HG03442 (cell line): ENCODE data around the gene ACRBP.
"Not testable (repeated sequence)": the region's sequence is repeated elsewhere in the genome, so short reads cannot be mapped to it uniquely, and the experiment has no call there.

ENCODE experiments used
- ATAC-seq: cut with Tn5 transposase; IDR thresholded peaks from one replicate; pipeline ENCODE4 v1.9.1; 2021; ENCODE audit warnings: mild to moderate bottlenecking, moderate library complexity; ENCODE audit not compliant: unreplicated experiment

The ACRBP gene

DNA sequence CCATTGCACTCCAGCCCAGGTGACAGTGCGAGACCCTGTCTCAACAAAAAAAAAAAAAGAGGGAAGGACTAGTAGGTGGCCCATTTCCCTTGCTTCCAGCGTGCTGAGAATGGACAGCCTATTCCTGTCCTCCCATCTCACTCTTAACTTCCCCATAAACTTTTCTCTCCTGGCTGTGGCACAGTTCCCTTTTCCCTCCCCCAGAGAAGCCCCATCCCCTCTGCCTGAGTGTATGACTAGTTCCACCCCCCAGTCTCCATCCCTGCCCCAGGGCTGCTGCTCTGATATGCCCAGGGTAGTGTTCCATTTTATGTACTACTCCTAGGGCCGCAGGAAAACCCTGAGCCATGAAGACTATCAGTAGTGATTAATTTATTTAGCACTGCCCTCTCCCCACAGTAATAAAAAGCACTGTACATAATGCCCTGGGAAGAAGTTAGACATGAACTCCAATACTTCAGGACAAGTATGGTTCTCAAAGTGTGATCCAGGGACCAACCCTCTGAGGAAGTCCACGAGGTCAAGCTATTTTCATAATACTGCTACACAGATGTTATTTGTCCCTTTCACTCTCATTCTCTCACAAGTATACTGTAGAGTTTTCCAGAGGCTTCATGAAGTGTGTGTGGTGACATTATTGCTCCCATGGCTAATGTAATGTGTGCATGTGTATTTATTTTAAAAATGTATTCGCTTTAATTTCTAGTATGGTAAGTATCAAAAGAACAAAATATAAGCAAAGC, 28.6 kb downstream of the ACRBP start:
- ATAC-seq = no peak

DNA sequence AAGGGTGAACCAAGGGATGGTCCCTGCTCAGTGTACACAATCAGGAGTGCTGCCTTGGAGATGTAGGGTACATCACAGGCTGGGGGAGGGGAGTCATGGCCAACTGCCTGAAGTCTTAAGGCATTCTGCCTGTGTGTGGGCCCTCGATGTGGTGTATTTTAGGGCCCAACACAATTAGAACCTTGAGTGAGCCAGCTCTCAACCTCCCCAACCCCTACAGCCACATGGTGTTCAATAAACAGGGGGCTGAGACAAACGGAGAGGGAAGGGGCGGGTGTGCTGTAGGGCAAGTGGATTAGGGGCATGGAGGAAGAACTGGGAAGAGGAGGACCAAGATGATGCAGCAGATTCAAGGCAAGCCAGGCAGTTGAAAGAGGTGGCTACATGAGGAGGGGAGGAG, 31.4 kb downstream of the ACRBP start:
- ATAC-seq = no peak

DNA sequence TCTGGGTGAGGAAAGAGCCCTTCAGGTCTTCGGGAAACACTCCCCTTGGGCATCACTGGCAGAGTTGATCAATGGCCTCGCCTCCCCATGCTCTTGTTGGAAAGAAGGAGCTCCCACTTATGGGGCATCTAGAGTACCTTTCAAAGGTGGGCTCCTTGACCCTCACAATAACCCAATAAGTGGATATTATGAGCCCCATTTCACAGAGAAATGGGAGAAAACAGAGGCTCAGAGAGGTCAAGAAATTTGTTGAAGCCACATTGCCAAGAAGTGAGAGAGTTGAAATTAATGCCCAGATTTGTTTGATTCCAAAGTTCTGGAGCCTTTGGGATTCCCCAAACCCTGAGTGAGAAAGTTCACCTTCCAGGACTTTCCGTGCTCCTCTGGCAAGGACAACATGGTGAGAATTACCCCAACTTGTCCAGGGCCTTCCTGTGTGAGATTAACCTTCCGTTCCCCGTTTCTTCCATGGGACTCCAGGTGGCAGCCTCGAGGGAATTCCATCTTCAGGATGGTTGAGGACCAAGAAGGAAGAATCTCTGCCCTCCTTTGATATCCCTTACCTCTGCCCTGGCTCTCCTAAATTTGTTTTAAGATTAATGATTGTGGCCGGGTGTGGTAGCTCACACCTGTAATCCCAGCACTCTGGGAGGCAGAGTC, 32.6 kb downstream of the ACRBP start:
- no peak for ATAC-seq

DNA sequence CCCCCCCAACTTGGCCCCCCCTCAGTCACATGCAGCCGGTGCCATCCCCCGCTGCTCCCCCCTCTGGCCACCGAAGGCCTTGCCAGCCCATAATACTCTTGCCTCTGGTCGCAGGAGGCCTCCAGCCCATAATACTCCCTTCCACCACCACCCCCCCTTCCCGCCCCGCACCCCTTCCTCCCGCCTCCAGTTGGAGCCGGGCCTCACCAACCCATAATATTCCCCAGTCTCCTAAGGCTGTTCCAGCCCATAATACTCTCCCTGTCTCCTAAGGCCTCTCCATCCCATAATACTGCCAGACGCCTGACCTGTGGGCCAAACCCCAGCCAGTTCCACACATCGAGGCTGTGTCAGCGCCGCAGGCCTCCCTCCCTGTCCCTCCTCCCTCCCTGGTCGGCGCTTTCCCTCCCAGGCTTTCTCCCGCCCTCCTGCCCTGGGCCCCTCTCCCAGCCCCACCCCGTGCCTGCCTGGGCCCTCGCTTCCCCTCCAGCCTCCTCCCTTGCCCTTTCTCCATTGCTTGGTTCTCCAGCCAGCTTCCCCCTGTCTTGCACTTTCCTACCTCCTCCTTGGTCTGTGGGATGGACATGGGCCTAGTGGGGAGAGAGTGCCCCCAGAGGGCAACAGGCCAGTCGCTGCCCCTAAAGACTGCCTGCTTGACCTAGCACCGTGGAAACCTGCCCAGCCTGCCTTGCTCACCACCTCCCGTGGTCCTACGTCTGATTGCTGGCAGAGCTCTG, 33.3 kb downstream of the ACRBP start:
- ATAC-seq = no peak

DNA sequence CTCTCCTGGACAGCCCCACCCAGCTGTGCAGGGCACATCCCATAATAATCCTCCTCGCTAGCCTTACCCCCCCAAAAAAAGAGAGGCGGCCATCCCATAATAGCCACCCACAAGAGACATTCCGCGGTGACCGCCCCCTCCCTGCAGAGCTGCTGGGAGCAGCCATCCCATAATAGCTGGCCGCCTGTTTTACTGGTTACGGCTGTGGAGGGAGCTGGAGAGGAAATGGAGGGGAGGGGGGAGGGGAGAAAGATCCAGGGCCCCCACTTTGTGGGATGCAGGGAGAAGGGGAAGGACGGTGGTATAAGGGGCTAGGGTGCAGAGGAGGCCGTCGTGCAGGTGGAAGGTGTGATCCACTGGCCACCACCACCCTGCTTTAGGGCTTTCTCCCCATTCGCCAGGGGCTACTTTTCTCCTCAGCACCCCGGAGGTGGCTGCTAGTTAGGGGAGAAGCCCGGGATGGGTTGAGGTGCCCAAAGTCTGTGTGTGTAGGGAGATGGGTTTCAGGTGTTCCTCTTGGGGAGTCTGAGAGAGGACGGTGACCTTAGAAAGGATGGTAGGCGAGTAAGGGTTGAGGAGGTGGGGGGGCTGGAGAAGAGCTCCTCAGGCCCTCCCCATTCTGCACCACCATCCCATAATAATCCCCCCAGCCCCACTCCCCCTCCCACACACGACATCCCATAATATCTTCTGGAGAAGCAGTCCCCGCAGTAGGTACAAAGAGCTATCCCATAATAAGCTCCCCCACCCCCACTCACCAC, 34.0 kb downstream of the ACRBP start:
- ATAC-seq = no peak

DNA sequence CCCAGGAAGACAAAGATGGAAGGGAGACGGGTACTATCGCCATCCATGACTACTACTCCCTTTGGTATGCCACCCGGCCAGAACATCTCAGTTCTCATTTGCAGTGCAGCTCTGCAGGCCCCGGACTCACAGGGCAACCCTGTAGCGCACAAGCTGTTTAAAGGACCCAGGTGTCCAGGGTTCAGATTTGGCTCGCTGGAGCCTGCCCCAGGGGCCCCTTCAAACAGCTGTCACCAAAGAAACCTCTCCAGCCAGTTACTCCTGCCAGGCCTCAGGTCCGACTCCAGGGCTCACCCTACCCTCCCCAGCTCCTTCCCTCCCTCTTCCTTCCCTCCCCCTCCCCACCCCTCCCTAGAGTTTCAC, 34.6 kb downstream of the ACRBP start:
- ATAC-seq = no peak

DNA sequence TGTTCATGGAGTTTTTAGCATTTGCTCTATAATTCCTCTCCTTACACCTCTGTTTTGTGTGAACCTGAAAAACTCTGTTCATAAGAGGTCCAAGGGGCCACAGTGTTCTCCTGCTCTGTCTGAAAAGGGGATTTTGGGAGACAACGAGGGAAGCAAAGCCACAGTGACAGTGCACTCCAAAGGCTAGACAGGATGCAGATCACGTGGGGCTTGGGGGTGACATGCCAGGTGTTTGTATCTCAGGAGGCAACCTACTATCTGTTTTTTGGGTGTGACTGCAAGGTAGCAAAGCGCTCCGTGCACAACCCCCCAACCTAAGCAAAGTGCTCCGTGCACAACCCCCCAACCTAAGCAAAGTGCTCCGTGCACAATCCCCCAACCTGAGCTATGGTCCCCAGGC, 35.0 kb downstream of the ACRBP start:
- ATAC-seq = no peak

DNA sequence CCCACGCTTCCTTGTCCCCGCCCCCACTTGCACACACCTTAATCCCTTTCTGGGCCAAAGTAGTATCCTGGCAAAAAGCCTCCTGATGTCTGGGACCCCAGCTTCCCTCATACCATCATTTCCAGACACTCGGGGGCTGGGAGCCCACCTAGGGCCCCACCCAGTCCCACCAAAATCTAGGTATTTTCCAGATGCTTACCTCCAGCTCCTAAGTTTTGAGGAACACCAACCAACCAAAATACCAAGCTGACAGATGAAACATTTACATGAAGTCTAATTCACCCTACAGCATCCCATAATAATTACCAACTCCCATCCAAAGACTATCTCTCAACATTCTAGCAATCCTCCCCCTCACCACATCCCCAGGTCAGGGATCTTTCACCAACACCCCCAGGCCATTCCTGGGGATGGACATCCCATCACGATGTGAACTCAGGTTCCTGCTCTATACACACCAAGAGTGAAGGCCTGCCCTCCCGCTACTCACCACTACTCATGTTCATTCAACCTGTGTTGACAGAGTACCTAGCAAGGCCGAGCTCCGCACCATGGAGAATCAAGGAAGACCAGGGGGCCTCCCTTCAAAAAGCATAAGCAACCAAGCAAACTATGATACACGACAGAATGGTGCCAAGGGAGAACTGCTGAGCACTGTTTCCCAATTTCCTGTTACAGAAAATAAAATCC, 38.5 kb downstream of the ACRBP start:
- no peak for ATAC-seq

DNA sequence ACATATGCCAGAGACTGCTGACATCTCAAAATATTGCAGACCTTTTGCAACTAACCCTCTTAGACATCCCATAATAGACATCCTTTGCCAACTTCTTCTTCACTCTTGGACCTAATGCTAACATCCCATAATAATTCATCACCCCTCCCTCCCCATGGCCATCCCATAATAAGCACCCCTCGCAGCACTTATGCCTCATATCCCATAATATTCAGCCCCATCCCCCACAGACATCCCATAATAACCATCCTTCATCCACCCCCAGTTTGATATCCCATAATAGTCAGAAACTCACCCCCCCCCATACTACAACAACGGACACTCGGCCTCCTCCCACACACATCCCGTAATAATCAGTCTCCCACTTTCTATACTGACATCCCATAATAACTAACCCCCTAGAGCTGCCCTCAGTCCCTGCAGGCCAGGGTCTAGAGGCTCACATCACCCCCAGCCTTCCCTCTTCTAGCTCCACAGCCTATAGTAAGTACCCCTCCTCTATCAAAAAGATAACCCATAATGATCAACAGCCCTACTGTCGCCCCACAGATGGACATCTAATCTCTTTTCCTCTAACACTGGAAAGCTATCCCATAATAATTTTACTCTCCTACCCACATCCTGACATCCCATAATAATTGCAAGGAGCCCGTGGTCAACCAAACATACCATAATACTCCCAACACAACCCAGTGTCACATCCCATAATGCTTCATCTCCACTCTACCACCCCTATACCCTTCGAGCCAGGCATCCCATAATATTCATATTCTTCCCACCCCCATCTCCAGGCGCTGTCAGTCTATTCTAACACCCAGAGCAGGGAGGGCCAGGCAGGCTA, 39.3 kb downstream of the ACRBP start:
- ATAC-seq = no peak

DNA sequence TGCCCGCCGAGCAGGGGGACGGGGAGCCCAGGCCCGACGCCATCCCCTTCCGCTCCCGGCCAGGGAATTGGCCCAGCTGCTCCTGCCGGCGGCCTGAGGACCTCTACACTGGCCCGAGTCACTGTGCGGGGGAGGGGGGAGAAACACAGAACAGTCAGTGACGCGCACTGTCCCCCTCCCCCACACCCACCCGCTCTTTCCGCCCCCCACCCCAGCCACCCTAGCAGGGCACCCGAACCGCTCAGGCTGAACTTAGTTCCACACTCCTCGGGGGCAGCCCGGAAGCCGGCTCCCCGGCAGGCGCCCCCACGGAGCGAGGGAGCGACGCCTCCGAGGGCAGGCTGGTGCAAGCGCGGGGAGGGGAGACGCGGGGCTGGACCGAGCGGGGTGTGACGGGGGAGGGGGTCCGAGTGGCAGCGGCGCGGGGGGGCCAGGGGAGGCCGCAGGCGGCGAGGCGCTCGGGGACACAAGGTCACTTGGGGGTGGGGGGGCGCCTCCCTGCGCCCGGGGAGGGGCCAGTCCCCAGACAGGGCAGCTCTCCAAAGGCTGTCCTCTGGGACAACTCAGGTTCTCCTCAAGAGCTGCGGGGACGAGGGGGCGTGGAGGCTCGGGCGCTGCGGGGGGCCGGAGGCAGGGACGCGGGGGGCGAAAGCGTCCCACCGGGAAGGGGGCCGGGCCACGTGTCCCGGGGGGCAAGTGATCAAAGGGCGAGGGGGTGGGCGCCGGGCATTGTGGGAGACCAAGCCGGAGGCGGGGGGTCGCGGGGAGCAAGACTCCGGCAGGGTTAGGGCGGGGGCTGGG, 40.7 kb downstream of the ACRBP start:
- no peak for ATAC-seq

DNA sequence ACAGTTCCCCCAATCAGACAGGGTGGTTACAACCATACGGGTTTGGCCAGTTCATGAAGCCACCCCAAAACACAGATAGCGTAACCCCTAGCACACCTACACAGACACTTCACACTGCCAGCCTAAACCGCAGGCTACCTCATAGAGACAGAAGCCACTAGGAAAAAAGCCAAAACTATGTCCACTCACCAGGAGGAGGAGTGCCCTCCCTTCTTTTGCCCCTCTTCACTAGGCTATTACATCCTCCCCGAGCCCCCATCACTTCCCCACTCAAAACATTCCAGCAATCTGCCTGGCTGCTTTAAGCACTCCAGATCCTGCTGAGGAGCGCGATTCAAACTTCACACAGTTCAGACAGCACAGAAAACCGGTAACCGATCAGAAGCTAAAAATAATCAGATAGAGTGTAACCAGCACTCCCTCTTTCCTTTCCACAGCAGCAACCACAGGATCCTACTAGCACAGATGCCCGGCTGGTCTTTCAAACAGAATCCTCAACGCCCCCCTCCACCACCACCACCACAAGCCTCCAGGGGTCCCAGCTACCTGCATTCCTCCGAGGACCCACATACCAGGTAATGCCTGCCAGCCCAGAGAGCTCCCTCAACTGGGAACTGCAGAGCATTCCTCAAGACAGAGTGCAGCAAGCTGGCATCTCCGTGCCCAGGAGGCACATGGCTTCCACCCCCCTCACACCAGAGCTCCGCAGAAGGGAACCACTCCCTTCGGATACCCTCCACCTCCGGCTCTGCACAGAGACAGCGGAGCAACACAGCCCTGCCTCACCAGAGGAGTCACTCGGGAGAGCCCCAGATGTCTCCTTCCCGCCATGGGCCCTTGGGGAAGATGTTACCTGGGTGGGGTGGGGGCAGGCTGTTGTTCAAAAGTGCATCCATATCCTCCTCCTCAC, 41.6 kb downstream of the ACRBP start:
- no peak for ATAC-seq

DNA sequence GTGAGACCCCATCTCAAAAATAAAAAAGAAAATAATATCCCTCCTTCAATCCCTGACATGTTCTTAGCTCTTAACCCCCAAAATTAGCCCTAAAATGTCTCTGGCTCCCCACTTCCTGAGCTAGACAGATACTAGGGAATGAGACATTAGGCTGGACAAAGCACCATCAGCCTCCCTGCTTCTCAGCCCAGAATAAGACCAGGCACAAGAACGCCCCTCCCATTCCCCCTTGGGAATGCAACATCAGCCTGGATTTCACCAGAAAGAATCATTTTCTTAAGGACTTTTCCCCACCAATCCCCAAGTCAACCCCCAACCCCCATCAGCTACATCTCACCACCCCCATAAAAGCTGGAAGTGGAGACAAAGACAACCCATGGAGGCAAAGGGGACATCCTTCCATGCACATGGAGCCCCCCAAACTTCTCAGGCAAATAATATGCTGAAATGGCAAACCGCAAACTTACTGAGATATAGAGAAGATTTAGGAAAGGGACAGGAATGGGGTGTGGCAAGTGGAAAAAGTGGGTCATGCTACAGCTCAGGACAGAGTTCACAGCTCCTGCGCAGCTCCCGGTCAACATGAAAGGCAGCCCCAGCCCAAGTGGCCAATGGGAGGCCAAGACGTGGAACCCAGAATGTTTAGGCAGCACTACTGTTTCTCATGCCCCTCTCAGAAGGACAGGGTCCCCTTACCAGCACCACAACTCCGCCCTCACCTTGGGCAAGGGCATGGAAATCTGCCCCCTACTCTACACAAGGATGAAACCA, 42.8 kb downstream of the ACRBP start:
- ATAC-seq = no peak

DNA sequence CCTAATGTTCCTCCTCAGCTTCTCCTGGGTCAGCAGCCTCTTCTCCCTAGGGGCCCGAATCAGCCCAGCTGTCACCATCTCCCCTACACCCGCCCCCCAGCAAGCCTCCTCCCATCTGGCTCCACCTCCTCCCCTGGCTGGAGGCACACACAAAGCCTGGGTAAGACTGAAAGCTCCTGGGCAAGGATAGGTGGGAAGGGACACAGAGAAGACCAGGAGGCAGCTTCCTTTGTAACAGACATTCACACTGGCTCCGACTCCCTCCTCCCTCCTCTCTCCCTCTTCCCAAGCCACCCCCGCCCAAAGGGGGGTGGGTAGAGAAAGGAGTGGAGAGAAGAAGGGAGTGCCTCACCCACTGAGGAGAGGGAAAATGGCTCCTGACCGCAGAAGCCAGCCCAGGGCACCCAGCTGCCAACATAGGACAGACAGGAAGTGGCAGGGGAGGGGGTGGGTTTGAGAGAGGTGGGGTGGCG, 44.1 kb downstream of the ACRBP start:
- no peak for ATAC-seq

DNA sequence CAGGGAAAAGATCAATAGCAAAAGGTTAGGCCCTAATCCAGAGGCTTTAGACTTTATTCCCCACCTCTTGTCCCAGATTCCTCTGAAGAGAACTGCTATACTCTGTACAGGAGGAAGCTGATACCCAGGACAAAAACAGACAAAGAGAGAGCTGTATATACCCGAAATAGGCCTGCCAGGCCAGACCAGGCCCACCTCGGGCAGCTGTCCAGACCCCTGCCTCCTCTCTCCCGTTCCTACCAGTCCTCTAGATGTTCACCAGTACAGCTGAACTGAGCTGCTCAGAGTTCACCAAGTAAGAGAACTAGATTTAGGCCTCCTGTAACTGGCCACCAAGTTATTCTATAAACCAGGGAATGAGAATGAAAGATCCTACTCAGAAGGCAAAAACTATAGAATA, 44.7 kb downstream of the ACRBP start:
- ATAC-seq = no peak

DNA sequence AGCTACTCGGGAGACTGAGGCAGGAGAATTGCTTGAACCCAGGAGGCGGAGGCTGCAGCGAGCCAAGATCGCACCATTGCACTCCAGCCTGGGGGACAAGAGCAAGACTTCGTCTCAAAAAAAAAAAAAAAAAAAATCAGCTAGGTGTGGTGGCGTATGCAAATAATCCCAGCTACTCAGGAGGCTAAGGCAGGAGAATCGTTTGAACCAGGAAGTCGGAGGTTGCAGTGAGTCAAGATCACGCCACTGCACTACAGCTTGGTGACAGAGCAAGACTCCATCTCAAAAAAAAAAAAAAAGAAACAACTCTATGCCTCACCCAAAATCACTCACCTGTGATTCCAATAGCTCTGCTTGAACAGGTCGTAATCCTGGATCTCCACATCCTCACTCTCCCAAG, 51.6 kb downstream of the ACRBP start:
- ATAC-seq = not testable (repeated sequence)

DNA sequence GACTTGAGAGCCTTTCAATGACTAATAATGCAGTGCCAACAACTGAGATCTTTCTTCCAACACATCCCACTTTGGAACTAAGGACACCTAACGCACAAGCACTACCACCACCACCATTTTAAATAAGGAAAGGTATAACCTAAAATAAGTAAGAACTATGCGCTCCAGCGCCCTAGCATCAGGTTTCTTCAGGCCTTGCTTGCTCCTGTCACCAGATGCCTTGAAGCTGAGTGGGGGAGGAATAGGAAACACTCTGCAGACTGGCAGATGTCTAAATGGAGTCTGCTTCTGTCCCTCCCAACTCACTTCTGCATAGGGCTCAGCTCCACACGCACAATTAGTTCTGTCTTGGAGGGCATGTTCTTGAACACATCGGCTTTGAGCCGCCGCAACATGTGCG, 55.1 kb downstream of the ACRBP start:
- no peak for ATAC-seq
